Mesenchymal stem cell (in vitro differentiated cells and primary cell): ENCODE results near the gene EYA4.

Source experiments
- DNase-seq: peaks from one replicate; pipeline ENCODE4 v3.0.0-alpha.2; 2013
- H2AFZ ChIP-seq: one replicate; pipeline ENCODE4 v1.6.1; 2013; ENCODE audit warnings: low read depth, mild to moderate bottlenecking, control low read depth, inconsistent platforms, low read length, moderate library complexity
- H2AK5ac ChIP-seq: 2 replicates; pipeline ENCODE4 v1.6.1; 2013; ENCODE audit warnings: low read length, moderate library complexity, mild to moderate bottlenecking, inconsistent platforms; ENCODE audit not compliant: severe bottlenecking
- H2BK120ac ChIP-seq: one replicate; pipeline ENCODE4 v1.6.1; 2013; ENCODE audit warnings: low read depth, mild to moderate bottlenecking, inconsistent platforms, low read length, moderate library complexity
- H2BK12ac ChIP-seq, 2 experiments: one replicate each; pipeline ENCODE4 v1.6.1; 2013; ENCODE audit warnings: inconsistent platforms in 2 of 2, low read length in 2 of 2, mild to moderate bottlenecking in 2 of 2, moderate library complexity in 2 of 2, control low read depth in 1 of 2
- H2BK15ac ChIP-seq: one replicate; pipeline ENCODE4 v1.6.1; 2013; ENCODE audit warnings: mild to moderate bottlenecking, low read depth, inconsistent platforms; ENCODE audit not compliant: poor library complexity, severe bottlenecking
- H2BK5ac ChIP-seq: 2 replicates; pipeline ENCODE4 v1.6.1; 2013; ENCODE audit warnings: low read depth, mild to moderate bottlenecking, low read length, control low read depth, inconsistent platforms; ENCODE audit not compliant: poor library complexity, severe bottlenecking
- H3K14ac ChIP-seq, 2 experiments: one replicate each; pipeline ENCODE4 v1.6.1; 2013; ENCODE audit warnings: inconsistent platforms in 2 of 2, low read length in 2 of 2, control low read depth in 1 of 2, mild to moderate bottlenecking in 1 of 2, moderate library complexity in 1 of 2
- H3K18ac ChIP-seq, 2 experiments: one replicate each; pipeline ENCODE4 v1.6.1; 2013; ENCODE audit warnings: inconsistent platforms in 2 of 2, low read length in 2 of 2, control low read depth in 1 of 2, low read depth in 1 of 2, mild to moderate bottlenecking in 1 of 2
- H3K23ac ChIP-seq, 2 experiments: one replicate each; pipeline ENCODE4 v1.6.1; 2013; ENCODE audit warnings: inconsistent platforms in 2 of 2, low read length in 2 of 2, mild to moderate bottlenecking in 2 of 2, moderate library complexity in 2 of 2, control low read depth in 1 of 2
- H3K27ac ChIP-seq: 2 replicates; pipeline ENCODE4 v1.5.1; 2013; ENCODE audit warnings: mild to moderate bottlenecking, moderate library complexity, low read length, control low read depth, inconsistent platforms; ENCODE audit not compliant: poor library complexity, severe bottlenecking
- H3K27me3 ChIP-seq, 2 experiments: 2 replicates each; pipeline versions ENCODE4 v1.6.1 to v1.7.0; 2013; ENCODE audit warnings: low read length in 2 of 2, mild to moderate bottlenecking in 2 of 2, moderate library complexity in 2 of 2, control low read depth in 1 of 2, inconsistent platforms in 1 of 2; ENCODE audit not compliant: control insufficient read depth in 1 of 2, insufficient read depth in 1 of 2
- H3K36me3 ChIP-seq, 2 experiments: 2 replicates each; pipeline versions ENCODE4 v1.6.1 to v1.7.0; 2013; ENCODE audit warnings: low read length in 2 of 2, control low read depth in 1 of 2, inconsistent platforms in 1 of 2, low read depth in 1 of 2, mild to moderate bottlenecking in 1 of 2; ENCODE audit not compliant: insufficient read depth in 2 of 2, control insufficient read depth in 1 of 2
- H3K4ac ChIP-seq, 2 experiments: one replicate each; pipeline ENCODE4 v1.6.1; 2013; ENCODE audit warnings: inconsistent platforms in 2 of 2, low read length in 2 of 2, mild to moderate bottlenecking in 2 of 2, moderate library complexity in 2 of 2, control low read depth in 1 of 2, low read depth in 1 of 2
- H3K4me1 ChIP-seq: 2 replicates; pipeline ENCODE4 v1.6.1; 2013; ENCODE audit warnings: low read depth, low read length, control low read depth; ENCODE audit not compliant: control insufficient read depth, insufficient read depth
- H3K4me2 ChIP-seq: 2 replicates; pipeline ENCODE4 v1.6.1; 2013; ENCODE audit warnings: low read length, mild to moderate bottlenecking, inconsistent platforms; ENCODE audit not compliant: poor library complexity, severe bottlenecking
- H3K4me3 ChIP-seq, 2 experiments: 2 replicates each; pipeline versions ENCODE4 v1.5.1 to v1.7.0; 2013; ENCODE audit warnings: low read length in 2 of 2, mild to moderate bottlenecking in 2 of 2, control low read depth in 1 of 2, low read depth in 1 of 2; ENCODE audit not compliant: insufficient read depth in 1 of 2
- H3K79me1 ChIP-seq: replicated peaks from 2 replicates; pipeline ENCODE4 v1.6.1; 2013; ENCODE audit warnings: mild to moderate bottlenecking, control low read depth, low read length, inconsistent platforms; ENCODE audit not compliant: poor library complexity, severe bottlenecking
- H3K9ac ChIP-seq: 2 replicates; pipeline ENCODE4 v1.7.0; 2013; ENCODE audit warnings: mild to moderate bottlenecking, low read length, moderate library complexity
- H3K9me3 ChIP-seq: 2 replicates; pipeline ENCODE4 v1.7.0; 2013; ENCODE audit warnings: mild to moderate bottlenecking, low read length; ENCODE audit not compliant: control insufficient read depth
- H4K8ac ChIP-seq: one replicate; pipeline ENCODE4 v1.6.1; 2013; ENCODE audit warnings: inconsistent platforms, mild to moderate bottlenecking, low read length, moderate library complexity
- H4K91ac ChIP-seq: one replicate; pipeline ENCODE4 v1.6.1; 2013; ENCODE audit warnings: mild to moderate bottlenecking, low read length, inconsistent platforms
- WGBS: methylation state at CpG from one replicate; pipeline ENCODE4 v1.1.7; 2013; ENCODE audit warnings: mixed read lengths; 5-methylcytosine and 5-hydroxymethylcytosine counted together

Gene EYA4

GRCh38 chr6:133301835-133302234 lies 60.7 kb downstream of the EYA4 start:
- no peak overlapping the region for H2BK12ac ChIP-seq
- no peak overlapping the region for H3K23ac ChIP-seq
- no peak overlapping the region for H2AK5ac ChIP-seq
- no peaks in the 10 kb centered on the region for H3K4me1 ChIP-seq
- H2BK15ac ChIP-seq = no peak overlapping the region
- no peak overlapping the region for H3K4me3 ChIP-seq
- H2AFZ ChIP-seq = no peak overlapping the region
- H4K8ac ChIP-seq = no peak overlapping the region
- H3K36me3 ChIP-seq = no peaks in the 10 kb centered on the region
- no peak overlapping the region for H2BK120ac ChIP-seq
- H3K18ac ChIP-seq = no peak overlapping the region
- H3K9me3 ChIP-seq = no peaks in the 10 kb centered on the region
- no peak overlapping the region for H3K4ac ChIP-seq
- no peak overlapping the region for H3K9ac ChIP-seq
- H2BK5ac ChIP-seq = no peak overlapping the region
- DNase-seq = no peak
- no peak overlapping the region for H3K14ac ChIP-seq
- H4K91ac ChIP-seq = no peak overlapping the region
- peaks cover 0 to 4% of the 10 kb centered on the region in 2 experiments for H3K27me3 ChIP-seq
- H3K4me2 ChIP-seq = no peak overlapping the region
- no peak overlapping the region for H3K27ac ChIP-seq
- H3K79me1 ChIP-seq = no peaks in the 10 kb centered on the region
- WGBS = 84% methylated on average over 5 of the region's 5 CpGs

DNA sequence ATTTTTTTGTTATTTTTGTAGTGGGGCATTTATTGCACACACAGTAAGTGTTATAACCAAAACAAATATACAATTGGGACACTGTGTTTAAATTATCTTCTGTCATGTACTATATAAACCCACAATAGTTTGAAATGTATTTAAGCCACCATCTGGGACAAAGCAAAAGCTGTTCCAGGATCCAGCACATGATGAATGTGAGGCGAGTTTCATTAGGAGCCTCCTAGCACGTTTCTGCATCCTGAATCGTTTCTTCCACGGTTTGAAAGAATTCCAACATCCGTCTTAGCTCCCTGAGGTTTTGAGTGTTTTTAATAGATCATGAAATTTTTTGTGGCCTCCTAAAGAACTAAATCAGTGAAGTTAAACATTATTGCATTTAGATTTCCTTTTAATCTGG lies 65.8 kb downstream of the EYA4 start:
- Histone ChIP-seq H2BK15ac (no peak overlapping the region), H3K9me3 (no peaks in the 10 kb centered on the region), H2BK5ac (no peak overlapping the region), H3K4me2 (no peak overlapping the region), H3K4me3 (no peak overlapping the region), H3K4me1 (no peaks in the 10 kb centered on the region), H3K36me3 (no peaks in the 10 kb centered on the region), H2AFZ (no peak overlapping the region), H3K27me3 (peaks cover 0 to 4% of the 10 kb centered on the region in 2 experiments), H3K79me1 (no peaks in the 10 kb centered on the region), H2BK120ac (no peak overlapping the region), H2BK12ac (no peak overlapping the region), H3K18ac (no peak overlapping the region), H3K27ac (no peak overlapping the region), H2AK5ac (no peak overlapping the region), H3K23ac (no peak overlapping the region), H3K4ac (no peak overlapping the region), H3K14ac (no peak overlapping the region), H3K9ac (no peak overlapping the region), H4K91ac (no peak overlapping the region), H4K8ac (no peak overlapping the region)
- no peak for DNase-seq
- WGBS = 86% methylated on average over 4 of the region's 5 CpGs

- H3K36me3 ChIP-seq = no peaks in the 10 kb centered on the region
- no peak overlapping the region for H3K4me2 ChIP-seq
- no peaks in the 10 kb centered on the region for H3K79me1 ChIP-seq
- H2BK5ac ChIP-seq = no peak overlapping the region
- DNase-seq = no peak
- H3K27ac ChIP-seq = no peak overlapping the region
- no peak overlapping the region for H2BK15ac ChIP-seq
- no peak overlapping the region for H2BK120ac ChIP-seq
- no peak overlapping the region for H2AFZ ChIP-seq
- H2BK12ac ChIP-seq = no peak overlapping the region
- H4K91ac ChIP-seq = no peak overlapping the region
- H3K14ac ChIP-seq = no peak overlapping the region
- H3K18ac ChIP-seq = no peak overlapping the region
- H4K8ac ChIP-seq = no peak overlapping the region
- no peak overlapping the region for H3K4ac ChIP-seq
- H2AK5ac ChIP-seq = no peak overlapping the region
- H3K4me3 ChIP-seq = no peak overlapping the region
- H3K9ac ChIP-seq = no peak overlapping the region
- H3K27me3 ChIP-seq = peaks cover 0 to 4% of the 10 kb centered on the region in 2 experiments
- 75% methylated on average over 2 of the region's 3 CpGs for WGBS
- no peak overlapping the region for H3K23ac ChIP-seq
- no peaks in the 10 kb centered on the region for H3K9me3 ChIP-seq
- H3K4me1 ChIP-seq = no peaks in the 10 kb centered on the region
These were observed 68.4 kb downstream of the EYA4 start for GRCh38 chr6:133309579-133309978.

GRCh38 chr6:133312006-133312405 lies 70.8 kb downstream of the EYA4 start:
- WGBS = 80% methylated on average over 1 of the region's 3 CpGs

More at GRCh38 chr6:133312006-133312405, 70.8 kb downstream of the EYA4 start:
- H2BK5ac ChIP-seq = no peak overlapping the region
- no peak overlapping the region for H2AFZ ChIP-seq
- H4K8ac ChIP-seq = no peak overlapping the region
- H3K4me2 ChIP-seq = no peak overlapping the region
- H3K79me1 ChIP-seq = no peaks in the 10 kb centered on the region
- no peak overlapping the region for H2BK12ac ChIP-seq
- no peak for DNase-seq
- H3K9me3 ChIP-seq = no peaks in the 10 kb centered on the region
- peaks cover 2% of the 10 kb centered on the region for H3K4me1 ChIP-seq
- no peak overlapping the region for H3K4ac ChIP-seq
- H3K9ac ChIP-seq = no peak overlapping the region
- H3K36me3 ChIP-seq = no peaks in the 10 kb centered on the region
- H3K14ac ChIP-seq = no peak overlapping the region
- no peak overlapping the region for H3K23ac ChIP-seq
- no peak overlapping the region for H2AK5ac ChIP-seq
- no peak overlapping the region for H3K18ac ChIP-seq
- no peaks in the 10 kb centered on the region for H3K27me3 ChIP-seq
- H3K27ac ChIP-seq = no peak overlapping the region
- no peak overlapping the region for H3K4me3 ChIP-seq
- H4K91ac ChIP-seq = no peak overlapping the region
- no peak overlapping the region for H2BK15ac ChIP-seq
- H2BK120ac ChIP-seq = no peak overlapping the region
